RCC 7860 (cell line): ENCODE data around the gene CNTNAP2.

Source experiments
- DNase-seq: peaks from one replicate; pipeline ENCODE4 v3.0.0-alpha.2; 2015; ENCODE audit warnings: low spot score
- FAIRE-seq: peaks from 2 replicates; lab custom pipeline; 2012; peaks lifted over from hg19 to GRCh38; lab: Jason Lieb, UNC

CNTNAP2 gene

DNA sequence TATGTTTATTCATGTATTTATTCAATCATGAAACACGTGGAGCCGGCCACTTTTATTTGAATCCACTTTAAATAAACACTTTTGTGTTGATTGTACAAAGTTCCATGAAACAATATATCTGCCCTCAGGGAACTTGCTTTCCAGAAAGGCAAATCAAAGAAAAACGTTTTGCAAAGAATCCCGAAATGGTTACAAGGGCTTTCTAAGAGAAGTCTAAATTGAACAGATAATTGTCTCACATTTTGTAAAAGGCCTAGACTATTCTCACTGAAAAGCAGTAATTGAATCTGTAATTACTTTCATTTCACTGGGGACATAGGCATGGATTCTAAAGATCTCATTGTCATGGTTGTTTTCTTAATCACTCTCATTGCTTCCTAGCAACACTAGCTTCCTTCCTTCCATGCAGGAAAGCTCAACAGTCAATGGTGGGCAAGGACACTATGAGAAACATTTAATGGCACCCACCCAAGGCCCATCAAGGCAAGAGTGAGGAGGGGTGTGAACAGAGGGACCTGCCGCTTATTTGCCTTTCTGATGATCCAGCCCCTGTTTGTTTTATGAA, 1851.5 kb downstream of the CNTNAP2 start:
- FAIRE-seq = no peak

DNA sequence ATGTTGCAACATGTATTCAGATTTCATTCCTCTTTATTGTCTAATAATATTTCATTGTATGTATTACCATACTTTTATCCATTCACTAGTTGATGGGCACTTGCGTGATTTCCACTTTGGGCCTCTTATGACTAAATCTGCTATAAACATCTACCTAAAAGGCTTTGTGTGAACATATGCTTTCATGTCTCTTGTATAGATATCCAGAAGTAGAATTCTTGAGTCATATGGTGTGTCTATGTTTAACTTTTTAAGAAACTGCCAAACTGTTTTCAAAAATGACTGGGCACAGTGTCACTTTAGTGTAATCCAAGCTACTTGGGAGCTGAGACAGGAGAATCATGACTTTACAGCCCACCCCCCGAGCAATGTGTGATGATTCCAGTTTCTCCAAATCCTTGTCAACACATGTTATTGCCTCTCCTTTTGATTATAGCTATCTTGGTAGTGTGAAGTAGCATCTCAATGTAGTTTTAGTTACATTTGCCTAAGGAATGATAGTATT, 1855.1 kb downstream of the CNTNAP2 start:
- DNase-seq (no peak), FAIRE-seq (no peak)

More for the DNA sequence above, 1851.5 kb downstream of the CNTNAP2 start:
- DNase-seq = no peak

DNA sequence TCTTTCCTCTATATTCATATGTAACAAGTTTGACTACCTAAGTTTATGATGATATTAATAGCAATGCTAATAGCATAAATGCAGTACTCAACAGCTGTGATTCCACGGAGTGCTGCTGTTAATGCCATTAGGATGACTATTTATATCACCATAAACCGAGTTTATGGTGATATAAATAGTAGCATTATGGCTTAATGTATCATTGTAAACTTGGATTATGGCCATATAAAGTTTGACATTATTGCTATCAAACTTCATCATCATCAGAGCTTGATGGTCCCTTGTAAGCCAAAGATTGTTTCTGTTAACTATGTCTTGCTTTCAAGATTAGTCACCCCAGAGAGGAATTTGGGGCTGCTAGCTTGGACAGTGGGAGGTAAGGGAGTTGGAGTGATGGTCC, 1861.6 kb downstream of the CNTNAP2 start:
- no peak for DNase-seq
- no peak for FAIRE-seq

DNA sequence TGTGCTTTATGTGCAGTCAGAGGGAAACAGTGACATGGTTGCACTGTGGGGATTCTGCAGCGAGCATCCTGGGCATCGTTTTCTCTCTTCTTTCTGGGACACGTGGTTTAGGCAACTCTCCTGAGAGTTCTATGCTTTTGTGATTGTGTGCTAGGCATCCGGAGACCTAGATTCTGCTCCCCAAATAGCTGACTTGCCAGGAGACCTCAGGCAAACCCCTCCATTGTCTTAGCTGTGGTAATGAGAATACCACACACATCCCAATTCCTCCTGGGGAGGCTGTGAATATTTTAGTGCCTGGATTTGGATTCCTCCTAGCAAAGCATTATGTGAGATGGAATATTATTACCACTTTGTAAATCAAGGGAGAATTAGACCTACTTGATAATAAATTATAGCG, 1862.0 kb downstream of the CNTNAP2 start:
- FAIRE-seq (no peak), DNase-seq (no peak)

DNA sequence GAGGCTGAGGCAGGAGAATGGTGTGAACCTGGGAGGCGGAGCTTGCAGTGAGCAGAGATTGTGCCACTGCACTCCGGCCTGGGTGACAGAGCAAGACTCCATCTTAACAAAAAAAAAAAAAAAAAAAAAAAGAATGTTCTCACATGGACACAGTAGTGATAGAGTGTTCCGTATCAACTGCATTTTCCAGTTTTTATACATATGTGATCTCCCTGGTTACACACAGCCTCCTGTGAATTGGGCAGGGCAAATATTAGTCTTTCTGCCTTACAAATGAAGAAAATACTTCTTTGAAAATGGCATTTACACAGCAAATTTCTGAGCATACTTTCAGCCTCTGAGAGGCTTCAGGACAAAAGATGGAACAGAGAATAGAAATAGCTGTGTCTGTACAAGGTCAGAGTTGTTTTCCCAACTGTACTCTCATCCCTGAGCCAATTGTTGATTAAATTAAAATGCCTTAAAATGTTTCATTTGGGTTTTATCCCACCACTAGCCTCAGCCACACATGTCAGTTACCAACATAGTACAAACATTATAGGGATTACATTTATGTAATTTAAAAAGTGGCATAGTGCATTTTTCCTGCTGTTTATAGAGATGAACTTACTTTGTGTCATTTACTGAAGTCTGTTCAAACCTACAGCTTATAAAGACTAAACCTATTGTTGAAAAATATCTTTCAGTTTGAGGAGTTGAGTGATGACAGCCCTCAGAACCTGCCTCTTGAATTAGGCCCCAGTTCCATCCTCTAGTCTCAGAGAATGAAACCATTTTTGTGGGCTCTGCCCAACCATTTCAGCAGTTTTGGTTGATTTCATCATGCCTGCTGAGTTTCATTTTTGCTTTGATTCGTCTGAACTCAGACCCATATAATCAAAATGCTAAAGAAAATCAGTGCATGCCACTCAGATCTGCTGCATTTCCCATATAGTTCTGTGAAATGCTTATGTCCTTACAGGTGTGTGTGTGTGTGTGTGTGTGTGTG, 1864.5 kb downstream of the CNTNAP2 start:
- DNase-seq (no peak), FAIRE-seq (no peak)

DNA sequence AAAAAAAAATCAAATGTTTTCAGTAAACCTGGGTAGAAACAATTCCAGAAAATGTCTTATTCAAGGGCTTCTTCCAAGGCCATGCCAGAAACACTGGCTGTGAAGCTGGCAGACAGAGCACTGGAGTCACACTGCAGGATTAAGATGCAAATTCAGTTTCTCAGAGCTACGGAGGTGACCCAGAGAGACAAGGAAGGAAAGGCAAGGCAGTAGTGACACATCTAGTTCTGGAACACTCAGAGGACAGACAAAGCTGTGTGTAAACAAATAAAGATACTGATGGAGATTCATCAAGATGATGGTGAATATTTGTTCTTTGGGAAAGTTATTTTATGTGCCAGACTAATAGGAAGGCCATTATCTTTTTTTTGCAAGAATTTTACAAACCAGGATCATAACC, 1865.7 kb downstream of the CNTNAP2 start:
- DNase-seq (no peak), FAIRE-seq (no peak)

DNA sequence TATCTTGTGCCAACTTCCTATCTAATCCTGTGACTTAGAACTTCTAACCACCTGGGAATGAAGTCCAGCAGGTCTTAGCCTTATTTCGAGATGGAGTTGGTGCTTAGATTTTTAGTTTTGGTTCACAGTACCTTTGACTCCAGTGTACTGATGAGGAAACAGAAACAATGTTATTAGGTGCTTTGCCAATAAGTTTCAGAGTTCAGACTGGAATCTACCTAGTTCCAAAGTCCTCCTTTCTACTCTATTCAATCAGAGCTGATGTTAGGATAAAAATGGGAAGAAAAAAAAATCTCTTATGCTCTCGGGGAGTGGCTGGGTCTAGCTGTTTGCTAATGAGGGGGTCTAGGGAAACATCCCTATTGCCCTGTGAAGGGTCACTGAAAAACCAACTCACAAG, 1867.7 kb downstream of the CNTNAP2 start:
- FAIRE-seq (no peak), DNase-seq (no peak)

DNA sequence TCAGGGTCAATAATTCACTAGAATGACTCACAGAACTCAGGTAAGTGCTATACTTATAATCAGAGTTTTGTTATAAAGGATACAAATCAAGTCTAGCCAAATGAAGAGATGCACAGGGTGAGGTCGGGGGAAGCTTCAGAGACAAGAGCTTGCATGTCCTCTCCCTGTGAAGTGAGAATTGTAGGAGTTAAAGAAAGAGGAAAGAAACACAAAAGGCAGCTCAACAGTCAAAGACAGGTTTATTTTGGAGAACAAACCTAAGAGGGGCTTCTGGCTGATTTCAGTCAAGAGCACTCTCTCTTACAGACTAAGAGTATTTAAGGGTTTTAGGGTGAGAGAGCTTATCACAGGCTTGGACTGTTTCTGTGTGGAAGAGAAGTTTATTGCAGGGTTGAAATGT, 1873.5 kb downstream of the CNTNAP2 start:
- no peak for FAIRE-seq

DNA sequence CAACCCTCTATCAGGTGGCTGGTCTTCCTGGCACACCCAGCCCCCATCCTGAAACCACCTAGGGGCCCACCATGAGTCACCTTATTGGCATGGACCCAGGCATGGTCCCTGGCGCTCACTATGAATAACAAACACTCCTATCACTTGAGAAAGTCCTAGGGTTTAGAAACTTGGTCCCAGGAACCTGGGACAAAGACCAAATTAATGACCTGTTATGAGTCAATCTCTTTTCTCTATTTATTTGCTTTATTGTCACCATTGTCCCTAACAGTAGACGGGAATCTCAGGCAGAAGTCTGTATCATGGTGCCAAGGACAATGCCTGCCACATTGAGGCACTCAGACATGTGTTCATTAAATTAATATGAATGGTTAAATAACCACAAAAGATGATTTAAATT, 1874.3 kb downstream of the CNTNAP2 start:
- FAIRE-seq (no peak), DNase-seq (no peak)

More for the DNA sequence above, 1873.5 kb downstream of the CNTNAP2 start:
- no peak for DNase-seq

DNA sequence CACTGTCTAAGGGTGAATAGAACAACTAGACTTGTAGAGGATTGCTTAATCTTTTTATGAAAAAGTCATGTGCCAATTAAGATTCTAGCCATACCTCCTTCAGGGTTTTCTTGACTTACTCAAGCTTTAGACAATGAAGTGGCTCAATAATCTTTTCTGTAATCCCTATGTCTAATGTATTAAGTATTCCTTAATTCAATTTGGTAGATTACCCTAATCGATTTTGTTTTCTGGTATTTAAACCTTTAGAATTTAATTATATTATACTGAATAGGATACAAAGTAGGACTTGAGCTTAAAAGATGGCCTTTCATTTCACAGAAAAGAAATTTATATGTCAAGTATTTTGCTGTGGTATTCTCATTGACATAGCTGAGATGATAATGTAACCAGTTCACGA, 1876.1 kb downstream of the CNTNAP2 start:
- no peak for FAIRE-seq
- DNase-seq = no peak

DNA sequence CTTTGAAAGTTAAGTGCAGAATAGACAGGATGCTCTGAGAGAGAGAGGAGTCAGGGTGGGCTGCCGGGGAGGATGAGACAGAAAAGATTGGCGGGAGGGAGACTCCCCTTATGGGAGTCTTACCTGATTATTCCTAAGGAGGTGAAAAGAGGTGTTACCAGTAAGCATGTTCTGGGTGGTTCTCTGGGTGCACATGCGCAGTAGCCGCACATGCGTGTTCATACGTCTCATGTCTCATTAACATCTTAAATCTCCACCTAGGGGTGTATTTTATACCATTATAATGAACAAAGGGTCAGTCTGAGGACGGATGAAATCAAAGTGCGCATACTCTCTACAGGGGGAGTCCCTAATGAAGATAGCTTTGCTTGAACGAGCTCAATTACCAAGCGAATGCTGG, 1881.0 kb downstream of the CNTNAP2 start:
- FAIRE-seq (no peak), DNase-seq (no peak)

DNA sequence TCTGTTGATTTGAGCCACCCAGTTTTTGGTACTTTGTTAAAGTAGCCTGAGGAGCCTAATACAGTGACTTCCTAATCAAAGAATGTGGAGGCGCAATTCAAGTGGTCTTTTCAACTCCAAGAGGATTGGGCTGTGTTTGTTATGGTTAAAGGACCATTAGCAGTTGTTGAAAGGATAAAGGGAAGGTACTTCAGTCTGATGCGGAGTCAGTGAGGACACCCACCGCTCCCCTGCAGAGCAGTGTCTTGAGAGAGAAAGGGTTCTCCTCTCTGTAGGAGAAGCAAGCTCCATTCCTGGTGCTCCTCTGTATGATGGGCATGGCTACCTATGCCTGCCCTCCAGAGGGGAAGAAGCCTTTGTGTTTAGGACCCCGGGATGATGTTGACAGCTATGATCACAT, 1883.4 kb downstream of the CNTNAP2 start:
- FAIRE-seq (no peak), DNase-seq (no peak)

DNA sequence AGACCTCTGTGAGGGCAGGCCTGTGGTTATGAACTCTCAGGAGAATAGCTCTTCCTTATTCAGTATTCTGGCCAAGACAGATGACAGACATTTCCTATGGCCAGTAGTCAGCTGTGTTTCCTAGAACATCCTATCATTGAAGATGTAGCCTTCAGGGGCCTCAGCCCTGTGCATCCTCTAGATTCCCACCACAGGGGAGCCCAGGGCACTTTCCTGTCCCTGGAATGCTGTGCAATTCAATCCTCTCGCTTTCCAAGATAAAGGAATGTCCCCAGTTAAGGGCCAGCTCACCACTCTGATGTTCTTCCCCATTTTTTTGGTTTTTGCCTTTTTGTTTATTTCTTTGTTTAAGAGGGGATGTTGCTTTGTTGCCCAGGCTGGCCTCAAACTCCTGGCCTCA, 1895.2 kb downstream of the CNTNAP2 start:
- FAIRE-seq = no peak

DNA sequence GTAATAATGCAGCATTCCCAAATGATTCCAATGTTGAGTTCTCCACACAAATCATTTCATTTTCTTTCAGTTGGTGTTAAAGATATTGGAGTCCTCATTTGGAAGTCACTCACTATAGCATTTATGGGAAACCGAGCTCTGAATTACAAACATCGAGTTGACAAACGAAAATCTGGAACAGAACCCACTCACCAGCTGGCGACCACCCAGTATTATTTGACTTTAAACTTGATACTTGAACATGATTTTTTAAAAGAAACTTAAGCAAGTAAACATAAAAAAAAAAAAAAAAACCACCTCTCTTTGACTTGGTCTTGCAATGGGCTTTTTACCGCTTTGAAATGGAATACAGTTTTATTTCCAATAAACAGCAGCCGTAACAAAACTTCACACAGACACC, 1897.4 kb downstream of the CNTNAP2 start:
- DNase-seq = no peak
- no peak for FAIRE-seq

More for the DNA sequence above, 1895.2 kb downstream of the CNTNAP2 start:
- no peak for DNase-seq

DNA sequence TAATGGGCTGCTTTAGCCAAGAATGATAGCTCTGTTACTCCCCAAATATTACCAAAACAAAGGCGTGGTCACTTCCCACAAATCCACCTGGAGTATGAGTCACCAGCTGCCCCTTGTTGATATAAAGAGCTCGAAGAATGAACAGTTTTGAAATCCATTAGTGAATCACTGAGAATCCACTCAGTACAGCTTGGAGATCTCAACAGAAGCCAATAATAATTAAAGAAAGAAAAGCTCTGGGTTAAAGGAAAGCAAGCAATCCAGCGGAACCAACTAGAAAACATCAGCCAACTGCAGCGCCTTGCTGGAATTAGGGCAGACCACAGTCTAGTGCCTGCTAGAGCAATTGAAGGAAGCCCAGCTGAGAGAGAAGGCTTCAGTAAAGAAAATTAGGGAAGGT, 1897.9 kb downstream of the CNTNAP2 start:
- DNase-seq (no peak), FAIRE-seq (no peak)

DNA sequence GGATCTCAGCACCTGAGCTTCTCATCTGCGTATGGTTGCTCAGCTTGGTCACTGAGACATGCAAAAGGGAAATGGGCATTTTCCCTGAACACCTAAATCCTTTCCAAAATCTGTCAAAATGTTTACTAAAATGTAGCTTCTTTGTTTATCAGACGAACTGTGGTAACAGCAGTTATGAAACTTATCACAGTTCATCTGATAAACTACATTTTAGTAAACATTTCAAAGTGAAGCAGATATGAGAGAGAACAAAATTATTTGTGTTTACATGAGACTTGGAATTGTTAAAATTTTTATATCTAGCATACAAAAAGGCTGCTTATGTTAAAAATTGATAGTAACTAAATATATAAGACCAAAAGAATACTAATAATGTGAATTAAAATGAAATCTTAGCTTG, 1900.5 kb downstream of the CNTNAP2 start:
- DNase-seq (no peak), FAIRE-seq (no peak)

DNA sequence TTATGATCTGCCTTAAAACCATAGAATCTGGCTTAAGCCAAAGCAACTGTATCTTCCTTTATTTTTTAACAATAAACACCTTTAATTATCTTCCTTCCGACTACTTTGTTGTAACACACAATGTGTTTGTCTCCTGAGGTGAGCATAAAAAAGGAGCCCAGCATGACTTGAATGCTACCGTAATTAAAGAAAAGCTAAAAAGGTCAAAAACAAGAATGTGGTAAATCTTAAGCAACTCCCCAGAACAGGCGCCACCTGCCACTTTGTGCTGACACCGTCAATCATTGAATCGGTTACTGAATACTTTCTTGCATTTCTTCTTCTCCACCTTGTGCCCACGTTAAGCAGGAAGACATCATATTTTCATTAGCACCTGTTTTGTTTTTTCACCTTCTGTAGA, 1904.1 kb downstream of the CNTNAP2 start:
- FAIRE-seq (no peak), DNase-seq (no peak)

DNA sequence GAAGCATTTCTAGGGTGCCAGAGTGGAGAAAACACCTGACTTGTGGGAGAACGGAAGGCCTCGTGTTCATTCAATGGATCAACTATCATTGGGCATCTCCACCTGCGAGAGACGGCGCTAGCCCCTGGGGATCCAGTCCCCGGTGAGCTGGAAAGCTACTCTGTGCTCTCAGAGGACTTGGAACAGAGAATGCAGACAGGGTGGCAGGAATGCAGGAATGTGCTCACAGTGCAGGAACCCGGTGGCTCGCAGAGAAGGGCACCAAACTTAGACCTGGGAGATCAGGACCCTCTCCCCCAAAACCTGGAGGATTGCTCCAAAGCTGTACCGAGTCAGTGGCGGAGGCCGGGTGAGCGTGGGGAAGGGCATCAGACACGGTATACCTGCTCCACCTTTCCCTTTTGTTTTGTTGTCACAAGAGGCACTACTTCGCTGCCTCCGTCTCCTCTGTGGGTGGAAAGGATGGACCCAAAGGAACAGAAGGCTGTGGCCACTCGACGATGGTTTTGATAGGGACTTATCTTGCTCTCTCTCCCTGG, 1905.0 kb downstream of the CNTNAP2 start:
- FAIRE-seq (no peak), DNase-seq (no peak)

DNA sequence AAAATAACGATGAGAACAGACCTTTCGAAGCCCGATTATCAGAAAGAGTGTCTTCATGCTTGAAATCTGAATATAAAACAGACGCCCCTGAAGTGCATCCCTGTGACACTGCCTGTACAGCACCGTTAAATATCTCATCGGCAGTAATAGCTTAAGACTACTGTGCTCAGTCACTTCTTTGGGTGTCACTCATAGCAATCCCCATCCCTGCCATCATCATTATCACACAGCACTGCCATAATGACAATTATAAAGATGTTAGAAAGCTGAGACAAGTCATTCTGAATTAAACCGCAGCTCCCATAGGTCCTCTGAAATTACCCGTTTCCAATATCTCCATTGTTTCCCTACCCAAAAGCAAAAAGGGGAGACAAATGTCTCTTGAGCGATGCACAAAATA, 1906.2 kb downstream of the CNTNAP2 start:
- FAIRE-seq (no peak), DNase-seq (no peak)

DNA sequence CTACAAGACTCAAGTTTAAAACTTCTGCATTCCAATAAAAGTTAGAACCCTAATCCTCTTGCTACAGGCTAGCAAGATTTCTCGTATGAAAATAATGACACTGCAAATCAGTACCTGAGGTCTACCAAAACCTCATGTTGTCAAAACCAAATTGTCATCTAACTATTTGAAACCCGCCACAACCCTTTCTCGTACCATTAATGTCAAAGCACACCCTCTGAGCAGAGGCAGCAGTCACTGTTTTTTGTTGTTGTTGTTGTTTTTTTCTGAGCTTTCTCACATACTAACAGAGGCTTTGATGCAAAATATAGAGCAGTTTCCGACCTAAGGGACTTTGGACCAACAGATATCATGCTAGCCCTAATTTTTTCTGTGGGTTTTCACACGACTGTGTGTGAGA, 1910.1 kb downstream of the CNTNAP2 start:
- no peak for FAIRE-seq

DNA sequence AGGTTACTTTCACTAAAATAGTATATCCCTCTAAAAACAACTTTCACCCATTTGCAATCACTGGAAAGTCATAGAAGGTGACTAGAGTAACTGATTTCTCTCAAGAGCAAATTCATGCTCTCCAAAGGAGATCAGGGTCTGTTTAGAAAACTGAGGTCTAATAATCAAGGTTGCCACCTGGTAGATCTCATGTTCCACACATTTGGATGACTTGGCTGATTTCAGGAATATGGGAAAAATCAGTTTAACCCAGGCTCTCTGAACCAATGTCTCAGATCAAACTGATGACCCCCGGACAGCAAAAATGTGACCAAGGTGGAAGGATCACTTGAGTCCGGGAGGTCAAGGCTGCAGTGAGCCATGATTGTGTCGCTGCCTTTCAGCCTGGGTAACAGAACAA, 1911.6 kb downstream of the CNTNAP2 start:
- DNase-seq (no peak), FAIRE-seq (no peak)

More for the DNA sequence above, 1910.1 kb downstream of the CNTNAP2 start:
- no peak for DNase-seq

DNA sequence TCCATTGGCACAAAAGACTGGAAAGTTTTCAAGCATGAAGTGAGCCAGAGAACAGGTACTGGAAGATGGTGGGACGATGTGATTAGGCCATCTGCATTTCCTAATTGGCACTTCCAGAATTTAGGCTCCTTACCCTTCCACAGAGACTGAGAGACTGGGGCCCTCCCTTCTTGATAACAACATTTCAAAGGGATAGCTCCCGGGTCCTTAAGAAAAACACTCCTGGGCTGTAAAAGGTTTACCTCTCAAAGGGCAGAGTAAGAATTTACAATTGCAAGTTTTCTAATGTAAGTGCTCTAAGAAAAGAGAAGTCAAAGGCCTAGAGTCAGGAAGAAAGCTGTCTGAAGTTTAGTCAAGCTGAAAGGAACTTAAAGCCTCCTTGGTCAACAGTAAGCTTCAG, 1914.4 kb downstream of the CNTNAP2 start:
- DNase-seq (no peak), FAIRE-seq (no peak)
